GM19351 (cell line): Measurements from ENCODE around the gene LDAH.
A peak's percentile ranks its signal among the peaks of the same experiment; 100 is the strongest.

Source experiments
- ATAC-seq: cut with Tn5 transposase; IDR thresholded peaks from one replicate; pipeline ENCODE4 v1.9.1; 2021; ENCODE audit warnings: mild to moderate bottlenecking, moderate library complexity; ENCODE audit not compliant: unreplicated experiment

The LDAH gene

GRCh38 chr2:20656561-20656960 is 166.3 kb downstream of the LDAH start:
- ATAC-seq, result no peak

- no peak for ATAC-seq
Observed at GRCh38 chr2:20654535-20654813, 168.4 kb downstream of the LDAH start.

- ATAC-seq, result no peak
Observed at GRCh38 chr2:20653695-20654534, 169.0 kb downstream of the LDAH start.

GRCh38 chr2:20652673-20653575 is 170.0 kb downstream of the LDAH start:
- ATAC-seq, result no peak

GRCh38 chr2:20652141-20652540 is 170.8 kb downstream of the LDAH start:
- no peak for ATAC-seq

GRCh38 chr2:20651731-20652099 is 171.2 kb downstream of the LDAH start:
- no peak for ATAC-seq

GRCh38 chr2:20650877-20651730 is 171.8 kb downstream of the LDAH start, which contains the start of gene HS1BP3:
Gene HS1BP3, minus strand, starts transcription at chr2:20651098. Its CDS starts 35 bp downstream, at chr2:20651063.
- peak; percentile 89 for ATAC-seq

GRCh38 chr2:20650393-20650876 is 172.5 kb downstream of the LDAH start:
- peak; percentile 19 for ATAC-seq

GRCh38 chr2:20649976-20650375 is 172.9 kb downstream of the LDAH start:
- no peak for ATAC-seq

GRCh38 chr2:20649576-20649975 is 173.3 kb downstream of the LDAH start:
- no peak for ATAC-seq

- no peak for ATAC-seq
Observed at GRCh38 chr2:20648831-20649230, 174.1 kb downstream of the LDAH start.

- ATAC-seq, result no peak
Observed at GRCh38 chr2:20648206-20648605, 174.7 kb downstream of the LDAH start.

GRCh38 chr2:20647738-20648137 is 175.2 kb downstream of the LDAH start:
- no peak for ATAC-seq

- no peak for ATAC-seq
Observed at GRCh38 chr2:20647211-20647610, 175.7 kb downstream of the LDAH start.

- ATAC-seq, result no peak
Observed at GRCh38 chr2:20646446-20646845, 176.5 kb downstream of the LDAH start.

- no peak for ATAC-seq
Observed at GRCh38 chr2:20645761-20646160, 177.1 kb downstream of the LDAH start.

GRCh38 chr2:20645301-20645701 is 177.6 kb downstream of the LDAH start:
- no peak for ATAC-seq

- no peak for ATAC-seq
Observed at GRCh38 chr2:20643826-20644225, 179.1 kb downstream of the LDAH start.

- no peak for ATAC-seq
Observed at GRCh38 chr2:20643060-20643459, 179.8 kb downstream of the LDAH start.

- ATAC-seq, result peak; percentile 99
Observed at GRCh38 chr2:20642055-20642971, 180.6 kb downstream of the LDAH start.
